ENCODE results near the gene JAZF1. TPM values are rescaled to one million over a fixed set of nuclear protein-coding genes. Genes with fewer than 3 reads are reported as not detected.

JAZF1 gene
- total RNA-seq, 1 experiment from 2014 or later = 1.5 TPM

DNA sequence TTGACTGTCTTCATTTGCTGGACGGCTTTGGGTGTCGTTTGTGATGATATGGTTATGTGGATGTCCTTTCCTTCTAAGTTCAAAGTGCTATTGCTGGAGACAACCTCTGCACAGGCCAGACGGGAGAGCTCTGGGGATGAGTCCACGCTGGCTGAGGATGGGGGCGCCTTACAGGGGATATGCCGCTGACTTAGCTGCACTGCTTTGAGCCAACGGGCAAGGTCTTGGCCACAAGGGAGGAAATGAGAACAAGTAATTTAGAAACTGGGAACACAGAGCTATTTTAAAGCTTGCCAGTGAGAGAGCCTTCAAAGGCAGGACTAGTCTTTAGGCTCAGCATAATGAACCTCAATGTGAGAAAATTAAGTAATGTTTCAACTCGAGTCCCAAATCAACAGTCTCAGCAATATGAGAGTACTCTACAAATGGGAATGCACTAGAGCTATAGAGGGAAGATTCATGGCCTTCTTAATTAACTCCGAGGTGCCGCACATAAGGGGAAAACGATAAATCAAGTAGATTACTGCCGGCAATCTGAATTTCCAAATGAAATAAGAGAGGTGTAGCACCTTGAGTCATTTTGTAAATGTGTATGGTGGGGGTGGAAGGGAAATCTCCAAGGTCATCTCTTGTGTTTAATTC, 209.3 kb downstream of the JAZF1 start:
- BruUV-seq (replicated peaks) = no TSS peak
- peaks cover 73% of the 10 kb centered on the region for H3K27me3 ChIP-seq (replicated peaks; ENCODE audit: insufficient read depth, low read depth, low read length, poor library complexity)

DNA sequence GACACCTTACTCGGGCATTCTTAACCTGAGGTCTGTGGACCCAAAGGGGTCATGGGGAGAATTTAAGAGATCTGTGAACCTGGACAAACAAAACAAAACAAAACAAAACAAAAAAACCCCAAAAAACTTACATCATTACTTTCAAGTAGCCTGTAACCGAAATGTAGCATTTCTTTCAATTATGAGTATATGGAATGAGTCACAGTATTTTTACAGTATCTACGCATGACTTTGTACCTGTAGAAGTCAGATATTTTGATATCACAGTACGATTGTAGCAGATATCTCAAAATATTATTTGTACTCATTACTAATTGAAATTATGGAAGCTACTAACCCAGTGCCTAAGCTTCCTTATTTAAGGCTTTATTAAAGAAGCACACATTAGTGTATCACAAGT, 210.2 kb downstream of the JAZF1 start:
- POLR2A ChIA-PET (ENCODE audit: low non-redundant PET) = no interaction called here
- H3K4me3 ChIP-seq (ENCODE audit: low read depth, low read length, poor library complexity, severe bottlenecking) = no peak overlapping the region
- DNase-seq (ENCODE audit: low spot score) = no peak
- intact Hi-C loops (cut with micrococcal nuclease; ENCODE audit: unreplicated experiment) = no loop called here
- no peaks in the 10 kb centered on the region for H3K36me3 ChIP-seq (ENCODE audit: insufficient read depth, low read length, poor library complexity, severe bottlenecking)
- H3K27me3 ChIP-seq (replicated peaks; ENCODE audit: insufficient read depth, low read depth, low read length, poor library complexity) = peaks cover 83% of the 10 kb centered on the region
- CTCF ChIA-PET = no interaction called here
- H3K27ac ChIP-seq (ENCODE audit: low read depth, low read length, poor library complexity, severe bottlenecking) = no peak overlapping the region
- no TSS peak for BruUV-seq (replicated peaks)
- H3K9me3 ChIP-seq (ENCODE audit: low read depth, low read length, poor library complexity, severe bottlenecking) = no peaks in the 10 kb centered on the region
- no peaks in the 10 kb centered on the region for H3K4me1 ChIP-seq (ENCODE audit: insufficient read depth, low read length, poor library complexity, severe bottlenecking)
- TF ChIP-seq, protein P1, sequence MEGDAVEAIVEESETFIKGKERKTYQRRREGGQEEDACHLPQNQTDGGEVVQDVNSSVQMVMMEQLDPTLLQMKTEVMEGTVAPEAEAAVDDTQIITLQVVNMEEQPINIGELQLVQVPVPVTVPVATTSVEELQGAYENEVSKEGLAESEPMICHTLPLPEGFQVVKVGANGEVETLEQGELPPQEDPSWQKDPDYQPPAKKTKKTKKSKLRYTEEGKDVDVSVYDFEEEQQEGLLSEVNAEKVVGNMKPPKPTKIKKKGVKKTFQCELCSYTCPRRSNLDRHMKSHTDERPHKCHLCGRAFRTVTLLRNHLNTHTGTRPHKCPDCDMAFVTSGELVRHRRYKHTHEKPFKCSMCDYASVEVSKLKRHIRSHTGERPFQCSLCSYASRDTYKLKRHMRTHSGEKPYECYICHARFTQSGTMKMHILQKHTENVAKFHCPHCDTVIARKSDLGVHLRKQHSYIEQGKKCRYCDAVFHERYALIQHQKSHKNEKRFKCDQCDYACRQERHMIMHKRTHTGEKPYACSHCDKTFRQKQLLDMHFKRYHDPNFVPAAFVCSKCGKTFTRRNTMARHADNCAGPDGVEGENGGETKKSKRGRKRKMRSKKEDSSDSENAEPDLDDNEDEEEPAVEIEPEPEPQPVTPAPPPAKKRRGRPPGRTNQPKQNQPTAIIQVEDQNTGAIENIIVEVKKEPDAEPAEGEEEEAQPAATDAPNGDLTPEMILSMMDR (conservative IDR thresholded peaks at IDR 0.05; ENCODE audit: low read depth, low read length) = no peak

More for the DNA sequence above, 209.3 kb downstream of the JAZF1 start:
- no peaks in the 10 kb centered on the region for H3K4me1 ChIP-seq (ENCODE audit: insufficient read depth, low read length, poor library complexity, severe bottlenecking)
- ChIA-PET POLR2A (ENCODE audit: low non-redundant PET) (no interaction called here), CTCF (no interaction called here)
- H3K36me3 ChIP-seq (ENCODE audit: insufficient read depth, low read length, poor library complexity, severe bottlenecking) = no peaks in the 10 kb centered on the region
- TF ChIP-seq EZH2 (IDR thresholded peaks at IDR 0.05; ENCODE audit: borderline replicate concordance, low read depth, low read length, poor library complexity, severe bottlenecking) = no peak
- TF ChIP-seq, protein P1 (conservative IDR thresholded peaks at IDR 0.05; ENCODE audit: low read depth, low read length) = no peak
- H3K27ac ChIP-seq (ENCODE audit: low read depth, low read length, poor library complexity, severe bottlenecking) = no peak overlapping the region
- no peak for DNase-seq (ENCODE audit: low spot score)
- H3K4me3 ChIP-seq (ENCODE audit: low read depth, low read length, poor library complexity, severe bottlenecking) = no peak overlapping the region
- intact Hi-C loops (cut with micrococcal nuclease; ENCODE audit: unreplicated experiment) = no loop called here
- no peaks in the 10 kb centered on the region for H3K9me3 ChIP-seq (ENCODE audit: low read depth, low read length, poor library complexity, severe bottlenecking)

DNA sequence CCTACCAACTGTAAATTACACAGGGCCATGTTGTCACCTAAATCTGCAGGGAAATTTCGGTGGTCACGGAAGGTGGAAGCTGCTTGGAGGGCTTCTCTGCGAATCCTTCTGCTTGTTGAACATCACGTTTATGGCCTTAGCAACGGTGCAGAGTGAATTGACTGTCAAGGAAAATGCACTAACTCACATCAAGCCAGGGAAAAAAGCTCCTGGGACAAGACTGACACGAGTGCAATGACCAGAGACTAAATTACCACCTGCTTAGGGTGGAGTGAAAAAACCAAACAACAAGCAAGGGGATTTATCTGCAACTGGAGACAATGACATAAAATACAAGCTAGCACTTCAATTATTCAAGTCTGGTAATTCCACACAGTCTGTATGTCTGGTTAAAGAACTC, 211.2 kb downstream of the JAZF1 start:
- TF ChIP-seq, protein P1 (conservative IDR thresholded peaks at IDR 0.05; ENCODE audit: low read depth, low read length) = no peak
- no peak for TF ChIP-seq EZH2 (IDR thresholded peaks at IDR 0.05; ENCODE audit: borderline replicate concordance, low read depth, low read length, poor library complexity, severe bottlenecking)
- ChIA-PET CTCF (no interaction called here), POLR2A (ENCODE audit: low non-redundant PET) (no interaction called here)
- Histone ChIP-seq H3K4me3 (ENCODE audit: low read depth, low read length, poor library complexity, severe bottlenecking) (no peak overlapping the region), H3K27me3 (replicated peaks; ENCODE audit: insufficient read depth, low read depth, low read length, poor library complexity) (peaks cover 91% of the 10 kb centered on the region), H3K4me1 (ENCODE audit: insufficient read depth, low read length, poor library complexity, severe bottlenecking) (no peaks in the 10 kb centered on the region), H3K36me3 (ENCODE audit: insufficient read depth, low read length, poor library complexity, severe bottlenecking) (no peaks in the 10 kb centered on the region), H3K9me3 (ENCODE audit: low read depth, low read length, poor library complexity, severe bottlenecking) (no peaks in the 10 kb centered on the region), H3K27ac (ENCODE audit: low read depth, low read length, poor library complexity, severe bottlenecking) (no peak overlapping the region)
- BruUV-seq (replicated peaks) = no TSS peak
- intact Hi-C loops (cut with micrococcal nuclease; ENCODE audit: unreplicated experiment) = no loop called here
- DNase-seq (ENCODE audit: low spot score) = no peak
